GM23338 (cell line): ENCODE data around the gene C1orf50. TPM values are rescaled to one million over a fixed set of nuclear protein-coding genes. Genes with fewer than 3 reads are reported as not detected.

ENCODE experiments used
- ATAC-seq: fragments of 200-7000 bp; cut with Tn5 transposase; 3 replicates; pipeline ENCODE4 v1.9.1; 2020
- DNase-seq: peaks from one replicate; pipeline ENCODE4 v3.0.0-alpha.2; 2015; ENCODE audit warnings: low spot score
- H2AFZ ChIP-seq: fragments of 200-600 bp; sonication (generic); 2 replicates; pipeline ENCODE4 v1.8.0; 2016; ENCODE audit warnings: antibody characterized with exemption, mild to moderate bottlenecking, moderate library complexity
- H3F3A ChIP-seq: fragments of 200-600 bp; sonication (generic); replicated peaks from 2 replicates; pipeline ENCODE4 v1.8.0; 2017; ENCODE audit warnings: antibody characterized with exemption, mixed run types, low read depth
- H3K27ac ChIP-seq: fragments of 200-600 bp; sonication (generic); 2 replicates; pipeline ENCODE4 v1.6.1; 2016; ENCODE audit warnings: low read depth
- H3K27me3 ChIP-seq: fragments of 200-600 bp; sonication (generic); 2 replicates; pipeline ENCODE4 v1.8.0; 2016; ENCODE audit warnings: mild to moderate bottlenecking, mixed run types, moderate library complexity; ENCODE audit not compliant: insufficient read depth
- H3K36me3 ChIP-seq: fragments of 200-600 bp; sonication (generic); 2 replicates; pipeline ENCODE4 v1.8.0; 2016; ENCODE audit warnings: mild to moderate bottlenecking; ENCODE audit not compliant: insufficient read depth
- H3K4me1 ChIP-seq: fragments of 200-600 bp; sonication (generic); 2 replicates; pipeline ENCODE4 v1.8.0; 2016; ENCODE audit warnings: mild to moderate bottlenecking, moderate library complexity; ENCODE audit not compliant: insufficient read depth
- H3K4me2 ChIP-seq: fragments of 200-600 bp; sonication (generic); 2 replicates; pipeline ENCODE4 v1.7.1; 2017; ENCODE audit warnings: mixed run types
- H3K4me3 ChIP-seq: fragments of 200-600 bp; sonication (generic); 2 replicates; pipeline ENCODE4 v1.6.1; 2016; ENCODE audit warnings: mixed run types
- H3K79me2 ChIP-seq: fragments of 200-600 bp; sonication (generic); replicated peaks from 2 replicates; pipeline ENCODE4 v1.8.0; 2017; ENCODE audit warnings: mild to moderate bottlenecking; ENCODE audit not compliant: insufficient read depth
- H3K9me2 ChIP-seq: fragments of 200-600 bp; sonication (generic); 2 replicates; pipeline ENCODE4 v1.8.0; 2017; ENCODE audit not compliant: insufficient read depth
- H4K20me1 ChIP-seq: fragments of 200-600 bp; sonication (generic); replicated peaks from 2 replicates; pipeline ENCODE4 v1.8.0; 2017; ENCODE audit warnings: mild to moderate bottlenecking; ENCODE audit not compliant: insufficient read depth
- H3K27ac Mint-ChIP-seq: 2 replicates; pipeline ENCODE4 v1.8.0; 2020; ENCODE audit warnings: inconsistent platforms, mild to moderate bottlenecking, moderate library complexity, mixed read lengths
- H3K27me3 Mint-ChIP-seq: 3 replicates; pipeline ENCODE4 v1.8.0; 2022; ENCODE audit warnings: low read depth, mild to moderate bottlenecking, moderate library complexity, mixed read lengths, inconsistent platforms; ENCODE audit not compliant: insufficient read depth, poor library complexity
- H3K36me3 Mint-ChIP-seq: 3 replicates; pipeline ENCODE4 v1.8.0; 2021; ENCODE audit warnings: low read depth, mild to moderate bottlenecking, inconsistent platforms, moderate library complexity, mixed read lengths
- H3K4me1 Mint-ChIP-seq: 3 replicates; pipeline ENCODE4 v1.8.0; 2020; ENCODE audit warnings: mild to moderate bottlenecking, inconsistent platforms, mixed read lengths
- H3K4me3 Mint-ChIP-seq: 3 replicates; pipeline ENCODE4 v1.8.0; 2021; ENCODE audit warnings: moderate library complexity, mild to moderate bottlenecking, inconsistent platforms, mixed read lengths
- H3K9me3 Mint-ChIP-seq: 3 replicates; pipeline ENCODE4 v1.8.0; 2020; ENCODE audit warnings: moderate library complexity, mild to moderate bottlenecking, inconsistent platforms, mixed read lengths
- CREB1 ChIP-seq: fragments of 250-450 bp; sonication (Bioruptor Pico); IDR thresholded peaks from 2 replicates; pipeline ENCODE4 v1.5.0; 2020; ENCODE audit warnings: low read depth, mild to moderate bottlenecking, moderate library complexity
- CTCF ChIP-seq, 2 experiments: fragments of 200-600 bp in 1 of 2; sonication (generic) in 1 of 2; conservative IDR thresholded peaks; 2 replicates each; pipeline versions ENCODE4 v1.5.1 to v1.6.1; 2016 to 2017; ENCODE audit warnings: antibody characterized with exemption in 2 of 2, low read depth in 2 of 2, mild to moderate bottlenecking in 2 of 2, moderate library complexity in 1 of 2
- ETS1 ChIP-seq: IDR thresholded peaks from 2 replicates; pipeline ENCODE4 v1.6.1; 2016; ENCODE audit warnings: antibody characterized with exemption
- EZH2 ChIP-seq: fragments of 200-600 bp; sonication (generic); IDR thresholded peaks from one replicate; pipeline ENCODE4 v1.8.0; 2017; ENCODE audit warnings: antibody characterized with exemption, mild to moderate bottlenecking, low read depth; ENCODE audit not compliant: unreplicated experiment
- JUNB ChIP-seq: IDR thresholded peaks from one replicate; pipeline ENCODE4 v1.6.1; 2016; ENCODE audit warnings: antibody characterized with exemption; ENCODE audit not compliant: unreplicated experiment
- NANOG ChIP-seq: IDR thresholded peaks from 2 replicates; pipeline ENCODE4 v1.6.1; 2016; ENCODE audit warnings: antibody characterized with exemption, borderline replicate concordance
- POLR2AphosphoS5 ChIP-seq: IDR thresholded peaks from 2 replicates; pipeline ENCODE4 v1.6.1; 2016; ENCODE audit warnings: antibody characterized with exemption, low read depth
- REST ChIP-seq: IDR thresholded peaks from one replicate; pipeline ENCODE4 v1.6.1; 2018; ENCODE audit warnings: antibody characterized with exemption; ENCODE audit not compliant: unreplicated experiment
- ZNF114 ChIP-seq: fragments of 250-450 bp; sonication (Bioruptor Pico); IDR thresholded peaks from 2 replicates; pipeline ENCODE4 v1.5.0; 2020; ENCODE audit warnings: mild to moderate bottlenecking, moderate library complexity
- ZNF462 ChIP-seq: fragments of 250-450 bp; sonication (Bioruptor Pico); IDR thresholded peaks from 2 replicates; pipeline ENCODE4 v1.5.0; 2020; ENCODE audit warnings: mild to moderate bottlenecking, moderate library complexity
- polyA plus RNA-seq: library from polyadenylated mRNA; unstranded; fragments of >200 nt; fragmentation: Nextera tagmentation; extraction: Ambion mirVana; gene quantifications from 2 replicates; pipeline ENCODE4 v1.2.1, GENCODE V29; 2016
- total RNA-seq: library from RNA; depleted of rRNA; stranded (reverse); fragments of >200 nt; shearing (Covaris generic); gene quantifications from 2 replicates; pipeline ENCODE4 v1.2.3, GENCODE V29; 2014

Gene C1orf50
- total and polyA plus RNA-seq, 2 experiments from 2014 or later = 4.4 to 4.7 TPM

- TF ChIP-seq EZH2 = no peak
- TF ChIP-seq ETS1 = no peak
- TF ChIP-seq POLR2AphosphoS5 = no peak
- no peak for TF ChIP-seq NANOG
- no peak for TF ChIP-seq CTCF (conservative IDR thresholded peaks at IDR 0.05; ENCODE audit: low read depth in 2 of 2)
Observed at GRCh38 chr1:42780176-42780575, 13.1 kb downstream of the C1orf50 start (continued).

GRCh38 chr1:42783092-42783491 lies 16.0 kb downstream of the C1orf50 start:
- H3F3A ChIP-seq = 0 out of 2 replicates have a peak, but pooled peaks cover 15% of the 10 kb centered on the region
- ATAC-seq = no peak
- H3K4me3 Mint-ChIP-seq = no peak overlapping the region
- TF ChIP-seq CREB1 (CRISPR knock-in tag) (no peak), REST (no peak), ZNF114 (no peak), POLR2AphosphoS5 (no peak), CTCF (conservative IDR thresholded peaks at IDR 0.05; ENCODE audit: low read depth in 2 of 2) (no peak), ZNF462 (CRISPR knock-in tag) (no peak), JUNB (no peak)

More at GRCh38 chr1:42783092-42783491, 16.0 kb downstream of the C1orf50 start:
- Histone ChIP-seq H3K27me3 (peaks cover 6% of the 10 kb centered on the region; the same call in 1 of the 2 replicates), H3K9me2 (no peaks in the 10 kb centered on the region), H2AFZ (no peak overlapping the region), H3K79me2 (no peaks in the 10 kb centered on the region), H3K27ac (no peak overlapping the region), H4K20me1 (0 out of 2 replicates have a peak, but pooled peaks cover 4% of the 10 kb centered on the region), H3K36me3 (no peaks in the 10 kb centered on the region; the same call in 1 of the 2 replicates), H3K4me2 (no peak overlapping the region), H3K4me3 (no peak overlapping the region), H3K4me1 (peaks cover 5% of the 10 kb centered on the region; the same call in 1 of the 2 replicates)
- H3K36me3 Mint-ChIP-seq = peaks cover 26% of the 10 kb centered on the region
- no peak for DNase-seq
- no peak overlapping the region for H3K27ac Mint-ChIP-seq
- no peaks in the 10 kb centered on the region; the same call in 2 of the 3 replicates for H3K9me3 Mint-ChIP-seq
- peaks cover 4% of the 10 kb centered on the region for H3K27me3 Mint-ChIP-seq
- peaks cover 11% of the 10 kb centered on the region for H3K4me1 Mint-ChIP-seq
